Renal cortical epithelial cell (primary cell): ENCODE results near the gene TNFRSF13B. TPM values are rescaled to one million over a fixed set of nuclear protein-coding genes. Genes with fewer than 3 reads are reported as not detected.
"Not testable (repeated sequence)": the region's sequence is repeated elsewhere in the genome, so short reads cannot be mapped to it uniquely, and the experiment has no call there.

Experiments
- DNase-seq: peaks from one replicate; pipeline ENCODE4 v3.0.0-alpha.2; 2011; ENCODE audit warnings: low read depth
- total RNA-seq: library from RNA; depleted of rRNA; stranded (reverse); fragments of >200 nt; gene quantifications from 2 replicates; pipeline ENCODE4 v1.2.3, GENCODE V29; 2014

Gene TNFRSF13B
- total RNA-seq, 1 donor from 2014 or later: not detected

GRCh38 chr17:16961022-16961421 lies 10.9 kb downstream of the TNFRSF13B start:
- DNase-seq: not testable (repeated sequence)

- not testable (repeated sequence) for DNase-seq
Observed at GRCh38 chr17:16955011-16955410, 16.9 kb downstream of the TNFRSF13B start.

- DNase-seq: no peak
Observed at GRCh38 chr17:16954521-16954920, 17.4 kb downstream of the TNFRSF13B start.

- no peak for DNase-seq
Observed at GRCh38 chr17:16953841-16954240, 18.1 kb downstream of the TNFRSF13B start.

- no peak for DNase-seq
Observed at GRCh38 chr17:16953347-16953746, 18.6 kb downstream of the TNFRSF13B start.

- no peak for DNase-seq
Observed at GRCh38 chr17:16952401-16952800, 19.5 kb downstream of the TNFRSF13B start.

GRCh38 chr17:16950488-16950887 lies 21.4 kb downstream of the TNFRSF13B start:
- DNase-seq: no peak

- no peak for DNase-seq
Observed at GRCh38 chr17:16948587-16949376, 23.1 kb downstream of the TNFRSF13B start.

GRCh38 chr17:16947470-16947869 lies 24.4 kb downstream of the TNFRSF13B start:
- no peak for DNase-seq

GRCh38 chr17:16945663-16946218 lies 26.2 kb downstream of the TNFRSF13B start:
- no peak for DNase-seq

GRCh38 chr17:16945136-16945482 lies 26.8 kb downstream of the TNFRSF13B start:
- DNase-seq: no peak

- no peak for DNase-seq
Observed at GRCh38 chr17:16944334-16945135, 27.4 kb downstream of the TNFRSF13B start.

- DNase-seq: no peak
Observed at GRCh38 chr17:16943541-16944333, 28.2 kb downstream of the TNFRSF13B start.

- no peak for DNase-seq
Observed at GRCh38 chr17:16943032-16943352, 28.9 kb downstream of the TNFRSF13B start.

- DNase-seq: no peak
Observed at GRCh38 chr17:16942141-16943031, 29.5 kb downstream of the TNFRSF13B start.

GRCh38 chr17:16941072-16942036 lies 30.6 kb downstream of the TNFRSF13B start:
- no peak for DNase-seq

GRCh38 chr17:16940116-16940881 lies 31.6 kb downstream of the TNFRSF13B start:
- no peak for DNase-seq

- DNase-seq: no peak
Observed at GRCh38 chr17:16939606-16940115, 32.3 kb downstream of the TNFRSF13B start.

GRCh38 chr17:16939208-16939576 lies 32.7 kb downstream of the TNFRSF13B start:
- DNase-seq: no peak
